HuH-7 (cell line): ENCODE results near the gene KLHL11.
"Not testable (repeated sequence)": the region's sequence is repeated elsewhere in the genome, so short reads cannot be mapped to it uniquely, and the experiment has no call there.

ENCODE experiments used
- DNase-seq: peaks from one replicate; pipeline ENCODE4 v3.0.0; 2011; ENCODE audit warnings: low spot score

KLHL11 gene

DNA sequence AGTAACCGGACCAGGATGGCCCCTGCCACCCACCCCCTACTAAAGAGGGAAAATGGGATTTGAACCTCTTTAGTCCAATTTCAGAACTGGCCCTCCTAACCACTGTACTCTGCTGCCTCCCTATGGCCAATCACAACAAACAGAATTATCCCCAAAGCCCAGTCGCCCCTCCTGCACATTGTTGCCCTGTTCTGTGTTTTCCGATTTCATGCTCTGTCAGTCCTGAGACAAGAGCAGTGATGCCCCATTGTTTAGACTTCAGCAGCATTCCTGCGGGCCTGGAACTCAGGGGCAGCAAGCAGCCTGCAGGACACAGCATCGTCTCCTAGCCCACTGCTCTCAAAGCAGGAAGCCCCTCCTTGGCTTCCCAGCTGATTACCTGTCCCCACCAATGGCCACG lies 20.5 kb upstream of the KLHL11 start:
- DNase-seq, result peak; percentile 53

DNA sequence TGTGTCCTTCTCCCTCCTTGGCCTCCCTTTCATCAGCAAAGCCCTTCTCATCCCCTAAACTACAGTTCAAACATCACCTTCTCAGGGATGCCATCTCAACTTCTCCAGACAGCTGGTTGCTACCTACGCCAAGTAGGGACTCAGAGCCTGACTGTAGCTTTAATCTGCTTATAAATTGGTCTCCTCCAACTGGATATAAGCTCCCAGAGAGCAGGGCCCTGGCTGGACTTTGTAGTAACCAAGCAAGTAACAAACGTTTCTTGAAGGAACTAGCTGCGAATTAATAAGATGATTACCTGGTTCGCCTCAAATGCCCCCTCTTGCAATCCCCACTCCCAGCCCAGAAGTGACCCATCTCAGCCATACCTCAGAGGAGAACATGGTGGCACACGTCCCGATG lies 17.5 kb upstream of the KLHL11 start:
- DNase-seq, result no peak

DNA sequence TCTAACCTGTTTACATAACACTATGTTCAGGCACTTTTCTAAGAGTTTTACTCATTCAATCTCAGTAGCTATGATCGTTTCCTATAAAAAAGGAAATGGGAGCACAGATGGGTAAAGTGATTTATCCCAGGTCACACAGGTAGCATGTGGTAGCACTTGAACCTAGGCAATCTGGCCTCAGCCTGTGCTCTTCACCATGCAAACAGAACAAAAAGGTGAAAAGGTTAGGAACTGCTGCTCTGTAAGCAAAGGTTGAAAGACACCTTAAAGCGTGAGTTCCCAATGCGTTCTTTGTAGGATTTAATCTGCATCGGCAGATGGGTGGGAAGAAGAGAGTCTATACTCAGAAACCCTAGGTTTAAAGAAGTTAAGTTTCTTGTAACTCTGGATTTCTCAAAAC lies 14.9 kb upstream of the KLHL11 start:
- DNase-seq, result no peak

GRCh38 chr17:41874293-41874670 lies 9.1 kb upstream of the KLHL11 start:
- not testable (repeated sequence) for DNase-seq

GRCh38 chr17:41873559-41874292 lies 8.5 kb upstream of the KLHL11 start:
- no peak for DNase-seq

DNA sequence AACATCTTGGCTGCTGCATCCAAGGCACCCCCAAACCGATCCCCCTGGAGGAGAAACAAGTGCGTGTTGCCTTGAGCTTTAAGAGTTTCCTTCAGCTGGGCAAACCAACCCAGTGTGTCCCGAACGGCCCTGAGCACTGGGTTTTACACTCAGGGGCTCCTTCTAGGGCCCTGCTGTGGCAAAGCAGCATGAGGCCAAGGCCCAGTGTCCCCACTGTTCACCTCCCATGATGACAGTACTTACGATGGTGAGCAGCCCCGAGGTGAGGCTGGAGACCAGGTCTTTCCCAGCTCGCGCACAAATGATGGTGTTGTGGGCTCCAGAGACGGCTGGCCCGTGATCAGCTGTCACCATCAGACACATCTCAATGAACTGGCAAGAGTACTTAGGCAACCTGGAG lies 6.6 kb upstream of the KLHL11 start:
- no peak for DNase-seq

DNA sequence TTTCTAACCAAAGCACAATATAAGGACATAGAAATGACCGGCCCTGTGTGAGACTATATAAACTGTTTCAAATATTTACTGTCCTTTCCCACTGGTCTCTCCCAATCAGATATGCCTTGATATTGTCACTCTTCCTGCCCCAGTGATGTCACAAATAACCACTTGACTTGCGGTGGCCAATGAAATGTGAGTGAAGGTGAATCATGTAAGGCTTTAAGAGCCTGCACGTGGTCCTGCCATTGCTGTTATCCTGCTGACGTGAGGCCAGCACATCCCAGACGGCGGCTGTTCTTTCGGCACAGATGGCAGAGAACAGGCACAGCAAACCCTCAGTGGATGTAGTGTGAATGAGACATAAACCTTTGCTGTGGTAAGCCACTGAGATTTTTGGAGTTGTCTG lies 5.4 kb upstream of the KLHL11 start:
- DNase-seq, result no peak

DNA sequence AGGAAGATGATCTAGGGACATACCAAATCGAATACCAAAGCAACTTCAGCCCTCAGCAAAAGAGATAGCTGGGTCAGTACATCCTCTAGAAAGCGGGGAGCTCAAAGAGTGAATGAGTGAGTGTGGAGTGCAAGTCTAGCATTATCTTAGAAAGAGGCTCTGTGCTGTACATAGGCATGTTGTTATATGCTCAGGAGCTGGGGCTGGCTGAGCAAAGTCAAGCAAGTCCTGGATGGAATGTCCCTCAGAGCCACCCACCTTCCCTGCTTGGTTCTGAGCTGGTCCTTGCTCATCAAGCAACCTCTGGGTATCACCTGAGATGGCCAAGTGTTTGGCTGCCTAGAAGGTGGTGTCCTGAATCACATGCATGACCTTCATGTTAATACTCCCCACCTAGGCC lies 4.9 kb upstream of the KLHL11 start:
- DNase-seq, result no peak

DNA sequence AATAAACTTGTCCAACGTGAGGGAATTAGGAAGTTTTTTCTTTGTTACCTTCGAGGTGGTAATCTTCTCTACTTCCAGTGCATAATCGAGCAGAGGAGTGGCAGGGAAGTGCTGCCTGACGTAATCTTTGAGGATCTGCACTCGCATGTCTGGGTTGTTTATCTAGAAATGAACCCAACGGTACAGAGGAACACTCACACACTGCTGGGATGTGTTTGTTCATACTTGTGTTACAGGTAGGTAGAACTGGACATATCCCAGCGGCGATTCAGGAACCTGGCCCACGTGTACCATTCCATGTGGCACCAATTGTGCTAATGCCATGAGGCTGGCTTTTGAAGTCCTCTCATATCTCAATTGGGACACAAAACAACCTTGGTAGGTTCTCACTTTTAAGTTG lies 4.2 kb upstream of the KLHL11 start:
- no peak for DNase-seq

- DNase-seq, result no peak
These were observed 3.3 kb upstream of the KLHL11 start for GRCh38 chr17:41868568-41868967.

- DNase-seq, result no peak
These were observed 322 bp upstream of the KLHL11 start for GRCh38 chr17:41865596-41865893.

DNA sequence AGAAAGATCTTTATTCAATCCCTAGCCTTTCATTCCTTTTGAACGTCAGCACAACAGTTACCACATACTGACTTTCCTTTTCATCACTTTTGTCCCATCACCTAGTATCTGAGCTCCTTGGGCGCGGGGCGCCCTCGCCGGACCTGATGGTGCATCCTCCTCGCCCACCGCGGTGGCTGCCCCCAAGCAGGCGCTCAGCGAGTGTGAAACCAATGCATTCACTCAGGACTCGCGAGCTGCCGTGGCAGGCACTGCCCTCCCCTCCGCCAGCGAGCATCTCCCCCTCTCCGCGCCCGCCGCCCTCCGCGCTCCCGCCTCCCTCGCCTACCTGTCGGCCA lies 756 bp downstream of the KLHL11 start:
- no peak for DNase-seq

GRCh38 chr17:41863074-41863848 lies 2.0 kb downstream of the KLHL11 start:
- no peak for DNase-seq

DNA sequence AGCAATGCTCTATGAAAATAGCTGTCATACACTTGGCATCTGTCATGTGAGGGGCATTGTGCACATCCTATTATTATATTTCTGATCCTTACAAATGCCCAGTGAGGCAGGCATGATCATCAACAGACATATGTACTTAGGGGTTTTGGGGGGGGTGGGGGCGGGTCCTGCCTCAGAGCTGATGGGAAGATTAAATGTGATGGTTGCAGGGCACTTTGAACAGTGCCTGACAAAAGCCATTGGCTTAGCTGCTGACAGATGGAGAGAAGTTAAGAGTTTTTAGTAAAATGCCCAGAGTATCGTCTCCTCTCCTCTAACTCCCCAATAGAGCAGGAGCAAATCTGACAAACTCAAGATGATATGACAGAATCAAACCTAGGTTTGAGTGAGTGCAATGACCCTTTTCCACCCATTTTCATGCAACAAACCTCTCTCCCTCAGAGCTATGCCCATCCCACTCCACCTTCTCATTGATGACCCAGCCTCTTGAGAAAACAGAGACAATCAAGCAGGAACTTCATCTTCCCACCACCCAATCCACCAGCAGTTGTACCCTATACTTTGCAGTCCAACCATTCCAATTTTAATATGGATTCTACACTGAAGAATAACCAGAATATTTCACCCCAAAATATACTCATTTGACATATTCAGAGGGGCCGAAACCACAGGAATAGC lies 4.8 kb downstream of the KLHL11 start:
- no peak for DNase-seq

DNA sequence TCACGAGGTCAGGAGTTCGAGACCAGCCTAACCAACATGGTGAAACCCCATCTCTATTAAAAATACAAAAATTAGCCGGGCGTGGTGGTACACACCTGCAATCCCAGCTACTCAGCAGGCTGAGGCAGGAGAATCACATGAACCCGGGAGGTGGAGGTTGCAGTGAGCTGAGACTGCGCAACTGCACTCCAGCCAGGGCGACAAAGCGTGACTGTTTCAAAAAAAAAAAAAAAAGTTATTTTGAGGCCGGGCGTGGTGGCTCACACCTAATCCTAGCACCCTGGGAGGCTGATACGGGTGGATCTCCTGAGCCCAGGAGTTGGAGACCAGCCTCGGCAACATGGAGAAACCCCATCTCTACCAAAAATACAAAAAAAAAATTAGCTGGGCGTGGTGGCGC lies 13.8 kb downstream of the KLHL11 start:
- not testable (repeated sequence) for DNase-seq

DNA sequence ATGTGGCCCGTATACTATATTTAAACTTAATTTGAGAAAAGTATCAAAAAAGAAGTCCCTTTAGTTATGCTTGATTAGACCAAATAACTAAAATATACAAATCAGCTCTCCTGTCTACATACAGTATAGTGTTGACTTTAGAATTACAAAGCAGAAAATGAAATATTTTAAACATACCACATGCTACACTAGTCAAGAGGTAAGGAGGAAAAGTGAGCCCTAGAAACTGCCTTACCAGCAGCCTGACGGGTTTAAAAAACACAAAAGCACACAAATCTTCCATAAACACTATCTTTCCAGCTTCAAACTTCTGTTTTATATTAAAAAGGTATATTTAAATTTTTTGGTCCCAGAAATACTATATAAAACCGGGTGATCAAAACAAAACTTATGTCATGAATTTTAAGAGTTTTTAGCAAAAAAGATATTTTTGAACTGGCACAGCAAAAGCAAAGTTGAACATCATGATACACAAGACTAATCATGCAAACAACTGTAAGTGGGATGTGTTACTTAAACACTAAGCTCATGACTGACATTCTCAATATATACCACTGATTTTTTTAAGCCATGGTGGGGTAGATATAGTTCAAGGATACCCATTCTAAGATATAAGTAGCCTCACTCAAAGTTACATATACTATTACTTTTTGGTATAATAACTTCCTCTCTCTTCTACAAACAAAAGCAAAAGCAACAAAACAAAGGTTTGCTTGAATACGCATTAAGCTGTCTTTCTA lies 15.8 kb downstream of the KLHL11 start:
- DNase-seq, result no peak

DNA sequence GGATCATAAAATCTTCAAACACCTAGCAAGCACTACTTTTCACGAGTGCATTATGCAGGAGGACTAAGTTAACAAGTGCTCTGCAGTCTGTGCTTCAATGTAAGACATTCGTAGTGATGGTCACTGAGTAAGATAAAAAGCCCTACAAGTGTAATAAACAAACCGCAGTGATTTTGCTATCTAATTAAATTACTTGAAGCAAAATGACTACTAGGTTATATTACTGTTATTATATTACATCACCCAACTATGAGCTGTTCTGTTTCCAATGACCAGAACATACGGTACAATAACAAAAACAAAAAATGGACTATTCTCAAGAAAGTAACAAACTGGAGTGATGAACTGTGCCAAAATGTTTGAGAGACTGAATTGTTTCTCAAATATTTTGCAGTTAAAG lies 16.4 kb downstream of the KLHL11 start:
- DNase-seq, result no peak

- DNase-seq, result no peak
These were observed 20.3 kb downstream of the KLHL11 start for GRCh38 chr17:41844971-41845370.

DNA sequence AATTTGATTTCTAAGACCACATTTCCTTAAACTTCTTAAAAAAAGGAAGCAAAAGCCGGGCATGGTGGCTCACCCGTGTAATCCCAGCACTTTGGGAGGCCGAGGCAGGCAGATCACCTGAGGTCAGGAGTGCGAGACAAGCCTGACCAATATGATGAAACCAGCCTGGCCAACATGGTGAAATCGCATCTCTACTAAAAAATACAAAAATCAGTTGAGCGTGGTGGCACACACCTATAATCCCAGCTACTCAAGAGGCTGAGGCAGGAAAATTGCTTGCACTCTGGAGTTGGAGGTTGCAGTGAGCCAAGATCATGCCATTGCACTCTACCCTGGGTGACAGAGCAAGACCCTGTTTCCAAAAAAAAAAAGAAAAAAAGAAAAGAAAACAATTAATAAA lies 24.4 kb downstream of the KLHL11 start:
- DNase-seq, result not testable (repeated sequence)

DNA sequence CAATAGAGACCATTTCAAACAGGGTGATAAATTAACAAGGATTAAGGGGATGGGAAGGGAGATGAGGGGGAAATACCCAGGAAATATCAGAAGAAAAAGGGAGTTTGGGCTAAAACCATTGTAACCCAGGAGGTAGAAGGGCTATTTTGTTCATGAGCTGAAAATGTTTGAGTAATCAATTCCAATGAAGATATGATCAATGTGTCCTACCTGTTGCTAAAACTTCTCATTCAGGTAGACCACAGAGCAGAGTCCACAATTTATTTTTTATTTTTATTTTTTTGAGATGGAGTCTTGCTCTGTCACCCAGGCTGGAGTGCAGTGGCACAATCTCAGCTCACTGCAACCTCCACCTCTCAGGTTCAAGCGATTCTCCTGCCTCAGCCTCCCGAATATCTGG lies 25.8 kb downstream of the KLHL11 start:
- DNase-seq, result not testable (repeated sequence)

DNA sequence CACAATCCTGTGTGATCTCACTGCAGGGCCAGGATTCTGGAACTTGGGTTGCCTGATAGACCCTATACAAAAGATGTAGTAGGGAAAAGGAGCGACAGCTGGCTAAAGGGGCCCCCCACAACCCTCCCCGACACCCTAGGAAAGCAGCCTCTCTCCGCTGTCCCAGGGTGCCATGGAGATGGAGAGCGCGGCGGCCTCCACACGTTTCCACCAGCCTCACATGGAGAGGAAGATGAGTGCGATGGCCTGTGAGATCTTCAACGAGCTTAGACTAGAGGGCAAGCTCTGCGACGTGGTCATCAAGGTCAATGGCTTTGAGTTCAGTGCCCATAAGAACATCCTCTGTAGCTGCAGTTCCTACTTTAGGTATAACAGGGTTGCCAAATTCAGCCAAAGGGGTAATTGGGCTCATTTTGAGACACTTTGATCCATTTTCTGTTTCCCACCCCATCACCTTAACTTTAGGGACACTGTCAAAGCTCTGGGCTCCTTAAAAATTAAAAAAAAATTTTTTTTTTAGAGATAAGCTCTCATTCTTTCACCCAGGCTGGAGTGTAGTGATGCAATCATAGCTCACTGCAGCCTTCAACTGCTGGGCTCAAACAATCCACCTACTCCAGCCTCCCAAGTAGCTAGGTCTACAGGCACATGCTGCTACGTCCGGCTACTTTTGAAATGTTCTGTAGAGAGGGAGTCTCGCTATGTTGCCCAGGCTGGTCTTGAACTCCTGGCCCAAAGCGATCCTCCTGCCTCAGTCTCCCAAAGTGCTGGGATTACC lies 27.3 kb downstream of the KLHL11 start, which contains the start of gene KLHL10:
Gene KLHL10, plus strand, starts transcription at position 65 of the 778 bp plus-strand sequence. Its CDS starts 108 bp downstream, at position 173.
- DNase-seq, result no peak
